ENCODE data around the gene FMO3.
A peak's percentile ranks its signal among the peaks of the same experiment; 100 is the strongest.

FMO3 gene

GRCh38 chr1:171081314-171081753, 9.4 kb upstream of the FMO3 start:
- H3K27ac ChIP-seq = peak overlapping the region; percentile 62 to 82
- DNase-seq (ENCODE audit: low spot score) = no peak
- H3K4me3 ChIP-seq = no peak overlapping the region
- TF ChIP-seq, protein P1, sequence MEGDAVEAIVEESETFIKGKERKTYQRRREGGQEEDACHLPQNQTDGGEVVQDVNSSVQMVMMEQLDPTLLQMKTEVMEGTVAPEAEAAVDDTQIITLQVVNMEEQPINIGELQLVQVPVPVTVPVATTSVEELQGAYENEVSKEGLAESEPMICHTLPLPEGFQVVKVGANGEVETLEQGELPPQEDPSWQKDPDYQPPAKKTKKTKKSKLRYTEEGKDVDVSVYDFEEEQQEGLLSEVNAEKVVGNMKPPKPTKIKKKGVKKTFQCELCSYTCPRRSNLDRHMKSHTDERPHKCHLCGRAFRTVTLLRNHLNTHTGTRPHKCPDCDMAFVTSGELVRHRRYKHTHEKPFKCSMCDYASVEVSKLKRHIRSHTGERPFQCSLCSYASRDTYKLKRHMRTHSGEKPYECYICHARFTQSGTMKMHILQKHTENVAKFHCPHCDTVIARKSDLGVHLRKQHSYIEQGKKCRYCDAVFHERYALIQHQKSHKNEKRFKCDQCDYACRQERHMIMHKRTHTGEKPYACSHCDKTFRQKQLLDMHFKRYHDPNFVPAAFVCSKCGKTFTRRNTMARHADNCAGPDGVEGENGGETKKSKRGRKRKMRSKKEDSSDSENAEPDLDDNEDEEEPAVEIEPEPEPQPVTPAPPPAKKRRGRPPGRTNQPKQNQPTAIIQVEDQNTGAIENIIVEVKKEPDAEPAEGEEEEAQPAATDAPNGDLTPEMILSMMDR (IDR thresholded peaks at IDR 0.05) = no peak

- Histone ChIP-seq H3K27ac (peak overlapping the region; percentile 62 to 82), H3K4me3 (no peak overlapping the region)
- TF ChIP-seq, protein P1 (IDR thresholded peaks at IDR 0.05) = no peak
- DNase-seq (ENCODE audit: low spot score) = no peak
These were observed 8.9 kb upstream of the FMO3 start for GRCh38 chr1:171081763-171082201.

- no peak for DNase-seq (ENCODE audit: low spot score)
- Histone ChIP-seq H3K4me3 (no peak overlapping the region), H3K27ac (peak overlapping the region; percentile 62 to 82)
- TF ChIP-seq, protein P1 (IDR thresholded peaks at IDR 0.05) = no peak
These were observed 8.1 kb upstream of the FMO3 start for GRCh38 chr1:171082606-171083005.

GRCh38 chr1:171083222-171083621, 7.5 kb upstream of the FMO3 start:
- Histone ChIP-seq H3K27ac (no peak overlapping the region), H3K4me3 (no peak overlapping the region)
- TF ChIP-seq, protein P1 (IDR thresholded peaks at IDR 0.05) = no peak
- no peak for DNase-seq (ENCODE audit: low spot score)

- Histone ChIP-seq H3K27ac (no peak overlapping the region), H3K4me3 (no peak overlapping the region)
- TF ChIP-seq, protein P1 (IDR thresholded peaks at IDR 0.05) = no peak
- no peak for DNase-seq (ENCODE audit: low spot score)
These were observed 6.6 kb upstream of the FMO3 start for GRCh38 chr1:171084091-171084490.

DNA sequence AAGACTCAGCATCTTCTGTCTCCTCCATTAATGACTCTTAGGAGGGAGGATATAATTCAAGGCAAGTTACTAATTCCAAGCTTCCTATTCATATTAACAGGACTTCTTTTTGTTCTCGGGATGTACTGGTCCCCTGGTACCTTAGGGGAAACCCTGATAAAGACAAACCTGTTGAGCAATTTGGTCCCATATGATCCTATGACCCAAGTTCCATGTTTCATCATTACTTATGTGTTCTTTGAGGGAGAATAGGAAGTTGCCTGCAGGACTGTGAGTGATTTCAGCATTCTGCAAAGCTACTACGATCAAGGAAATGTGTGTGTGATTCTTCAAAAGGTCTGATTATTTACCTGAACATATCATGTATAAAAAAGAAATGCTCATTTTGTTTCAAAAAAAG, 5.8 kb upstream of the FMO3 start:
- Histone ChIP-seq H3K4me3 (no peak overlapping the region), H3K27ac (no peak overlapping the region)
- no peak for DNase-seq (ENCODE audit: low spot score)
- TF ChIP-seq, protein P1 (IDR thresholded peaks at IDR 0.05) = no peak

- no peak overlapping the region for H3K27ac ChIP-seq
- H3K4me3 ChIP-seq = no peak overlapping the region
- TF ChIP-seq, protein P1 (IDR thresholded peaks at IDR 0.05) = no peak
- no peak for DNase-seq (ENCODE audit: low spot score)
These were observed 2.8 kb upstream of the FMO3 start for GRCh38 chr1:171087896-171088295.
